ENCODE data around the gene GPR37L1.
A peak's percentile ranks its signal among the peaks of the same experiment; 100 is the strongest.
"Not testable (repeated sequence)": the region's sequence is repeated elsewhere in the genome, so short reads cannot be mapped to it uniquely, and the experiment has no call there.

Gene GPR37L1

DNA sequence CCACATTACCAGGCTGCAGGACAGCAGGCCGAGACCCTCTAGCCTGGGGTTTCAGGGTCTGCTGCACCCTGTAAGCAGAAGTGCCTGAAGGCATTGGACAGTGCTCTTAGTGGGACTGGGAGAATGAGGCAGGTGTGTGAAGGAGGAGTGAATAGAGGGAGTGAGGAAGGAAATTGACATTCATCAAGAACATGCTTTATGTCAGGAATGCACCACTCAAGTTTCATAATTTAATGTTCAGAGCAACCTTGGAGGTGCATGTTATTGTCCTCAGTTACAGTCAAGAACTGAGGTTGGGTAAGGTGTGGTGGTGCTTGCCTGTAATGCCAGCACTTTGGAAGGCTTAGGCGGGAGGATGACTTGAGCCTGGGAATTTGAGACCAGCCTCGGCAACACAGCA lies 11.7 kb upstream of the GPR37L1 start:
- Histone ChIP-seq H2AK5ac (ENCODE audit: low read depth, low read length) (peak overlapping the region; percentile 42), H3K4me1 (ENCODE audit: control insufficient read depth in 2 of 2, insufficient read depth in 1 of 2, low read depth in 1 of 2, low read length in 2 of 2) (peaks cover 16 to 33% of the 10 kb centered on the region in 2 donors), H3K27ac (replicated peaks; ENCODE audit: low read length) (no peak overlapping the region), H2AFZ (ENCODE audit: low read length) (no peak overlapping the region), H2BK5ac (ENCODE audit: low read length) (peak overlapping the region; percentile 35), H2BK12ac (ENCODE audit: low read length) (peak overlapping the region; percentile 17), H4K91ac (ENCODE audit: low read depth, low read length, poor library complexity) (no peak overlapping the region), H3K23ac (ENCODE audit: low read depth, low read length, poor library complexity) (no peak overlapping the region), H3K36me3 (replicated peaks in 1 of 2; ENCODE audit: control insufficient read depth in 2 of 2, insufficient read depth in 2 of 2, low read length in 2 of 2) (no peaks in the 10 kb centered on the region), H3K4ac (ENCODE audit: low read length) (no peak overlapping the region), H3K4me3 (ENCODE audit: low read length in 2 of 2) (no peak overlapping the region), H2BK15ac (ENCODE audit: low read length) (no peak overlapping the region), H3K18ac (ENCODE audit: low read length) (peak overlapping the region; percentile 86), H4K8ac (ENCODE audit: low read depth, low read length) (no peak overlapping the region), H3K9ac (ENCODE audit: low read depth, low read length, poor library complexity) (no peak overlapping the region), H3K79me1 (ENCODE audit: low read depth, low read length) (no peaks in the 10 kb centered on the region), H3K4me2 (ENCODE audit: insufficient read depth, low read length, poor library complexity, severe bottlenecking) (no peak overlapping the region), H2BK120ac (ENCODE audit: low read depth, low read length) (no peak overlapping the region), H3K14ac (ENCODE audit: low read length) (no peak overlapping the region), H3K9me3 (replicated peaks in 1 of 2; ENCODE audit: control insufficient read depth in 2 of 2, insufficient read depth in 1 of 2, low read depth in 1 of 2, low read length in 2 of 2) (no peaks in the 10 kb centered on the region), H3K27me3 (ENCODE audit: control insufficient read depth in 3 of 3, insufficient read depth in 3 of 3, low read depth in 1 of 3, low read length in 3 of 3) (peaks cover 0 to 19% (median 0%) of the 10 kb centered on the region in 3 experiments)
- WGBS, 2 donors (ENCODE audit: extremely low coverage in 2 of 2, insufficient read length in 2 of 2, insufficient replicate concordance in 1 of 2) = no CpG with 5 or more reads among the region's 3 CpGs
- no peak for DNase-seq (ENCODE audit: low spot score)

- not testable (repeated sequence) for H3K4me2 ChIP-seq (ENCODE audit: insufficient read depth, low read length, poor library complexity, severe bottlenecking); H3K27ac ChIP-seq (replicated peaks; ENCODE audit: low read length); H2BK15ac ChIP-seq (ENCODE audit: low read length); H3K9ac ChIP-seq (ENCODE audit: low read depth, low read length, poor library complexity); H3K18ac ChIP-seq (ENCODE audit: low read length); H3K36me3 ChIP-seq (replicated peaks in 1 of 2; ENCODE audit: control insufficient read depth in 2 of 2, insufficient read depth in 2 of 2, low read length in 2 of 2); H3K4ac ChIP-seq (ENCODE audit: low read length); H2BK5ac ChIP-seq (ENCODE audit: low read length); H3K9me3 ChIP-seq (replicated peaks in 1 of 2; ENCODE audit: control insufficient read depth in 2 of 2, insufficient read depth in 1 of 2, low read depth in 1 of 2, low read length in 2 of 2); H2AFZ ChIP-seq (ENCODE audit: low read length); H4K8ac ChIP-seq (ENCODE audit: low read depth, low read length); H3K14ac ChIP-seq (ENCODE audit: low read length); H3K4me3 ChIP-seq (ENCODE audit: low read length in 2 of 2); H3K79me1 ChIP-seq (ENCODE audit: low read depth, low read length); H2BK120ac ChIP-seq (ENCODE audit: low read depth, low read length); H2BK12ac ChIP-seq (ENCODE audit: low read length); H2AK5ac ChIP-seq (ENCODE audit: low read depth, low read length); H4K91ac ChIP-seq (ENCODE audit: low read depth, low read length, poor library complexity); H3K23ac ChIP-seq (ENCODE audit: low read depth, low read length, poor library complexity); DNase-seq (ENCODE audit: low spot score)
- whole genome bisulfite sequencing, 2 donors (ENCODE audit: extremely low coverage in 2 of 2, insufficient read length in 2 of 2, insufficient replicate concordance in 1 of 2) = no CpG with 5 or more reads among the region's 7 CpGs
- Histone ChIP-seq H3K4me1 (ENCODE audit: control insufficient read depth in 2 of 2, insufficient read depth in 1 of 2, low read depth in 1 of 2, low read length in 2 of 2) (peaks cover 11 to 27% of the 10 kb centered on the region in 2 donors), H3K27me3 (ENCODE audit: control insufficient read depth in 3 of 3, insufficient read depth in 3 of 3, low read depth in 1 of 3, low read length in 3 of 3) (peaks cover 0 to 19% (median 0%) of the 10 kb centered on the region in 3 experiments)
Observed at GRCh38 chr1:202111589-202111988, 11.1 kb upstream of the GPR37L1 start.

DNA sequence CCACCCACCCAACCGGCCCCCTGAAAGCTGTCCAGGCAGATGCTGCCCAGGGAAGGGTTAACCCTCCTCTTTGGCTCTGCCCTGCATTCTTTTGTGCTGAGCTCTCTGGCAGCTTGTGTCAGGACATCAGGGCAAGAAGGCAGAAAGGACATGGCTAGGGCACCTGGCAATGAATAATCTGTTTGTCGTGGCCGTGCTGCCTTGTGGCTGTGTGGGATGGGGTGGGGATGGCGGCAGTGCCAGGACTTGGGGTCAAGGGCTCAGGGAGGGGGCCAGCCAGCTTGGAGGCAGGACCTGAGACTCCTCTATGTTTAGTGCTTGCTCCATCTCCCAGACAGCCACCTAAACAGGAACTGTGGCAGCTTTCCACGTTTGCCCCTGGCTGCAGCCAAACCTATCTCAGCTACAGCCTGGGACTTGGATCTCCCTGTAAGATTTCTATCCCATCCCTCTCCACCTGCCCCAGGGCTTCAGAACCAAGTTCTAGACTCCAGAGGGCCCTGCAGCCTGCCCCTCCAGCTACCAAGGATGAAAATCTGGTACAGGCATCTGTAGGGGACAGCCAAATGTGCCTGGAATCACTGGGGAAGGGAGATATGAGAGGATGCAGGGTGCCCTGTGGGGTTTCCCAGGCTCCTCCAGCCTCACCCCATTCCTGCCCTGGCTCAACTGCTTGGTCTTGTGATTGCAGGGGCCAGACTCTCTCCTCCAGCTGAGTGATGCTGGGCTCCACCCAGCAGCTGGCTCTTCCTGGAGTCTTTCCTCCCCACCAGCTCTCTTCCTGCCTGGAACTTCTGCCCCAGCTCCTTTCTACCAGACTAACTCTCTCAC lies 9.6 kb upstream of the GPR37L1 start:
- no peak overlapping the region for H3K23ac ChIP-seq (ENCODE audit: low read depth, low read length, poor library complexity)
- H3K4ac ChIP-seq (ENCODE audit: low read length) = no peak overlapping the region
- no peak overlapping the region for H2AFZ ChIP-seq (ENCODE audit: low read length)
- peaks cover 0 to 12% of the 10 kb centered on the region in 2 donors for H3K4me1 ChIP-seq (ENCODE audit: control insufficient read depth in 2 of 2, insufficient read depth in 1 of 2, low read depth in 1 of 2, low read length in 2 of 2)
- H3K36me3 ChIP-seq (replicated peaks in 1 of 2; ENCODE audit: control insufficient read depth in 2 of 2, insufficient read depth in 2 of 2, low read length in 2 of 2) = no peaks in the 10 kb centered on the region
- no peak overlapping the region for H2BK5ac ChIP-seq (ENCODE audit: low read length)
- no peak for DNase-seq (ENCODE audit: low spot score)
- no peak overlapping the region for H3K27ac ChIP-seq (replicated peaks; ENCODE audit: low read length)
- no peak overlapping the region for H4K91ac ChIP-seq (ENCODE audit: low read depth, low read length, poor library complexity)
- no peak overlapping the region for H3K4me3 ChIP-seq (ENCODE audit: low read length in 2 of 2)
- H2BK15ac ChIP-seq (ENCODE audit: low read length) = no peak overlapping the region
- WGBS, 2 donors (ENCODE audit: extremely low coverage in 2 of 2, insufficient read length in 2 of 2, insufficient replicate concordance in 1 of 2) = no CpG with 5 or more reads among the region's 5 CpGs
- no peak overlapping the region for H3K9ac ChIP-seq (ENCODE audit: low read depth, low read length, poor library complexity)
- H2BK120ac ChIP-seq (ENCODE audit: low read depth, low read length) = no peak overlapping the region
- H2BK12ac ChIP-seq (ENCODE audit: low read length) = no peak overlapping the region
- peaks cover 0 to 19% (median 0%) of the 10 kb centered on the region in 3 experiments for H3K27me3 ChIP-seq (ENCODE audit: control insufficient read depth in 3 of 3, insufficient read depth in 3 of 3, low read depth in 1 of 3, low read length in 3 of 3)
- H2AK5ac ChIP-seq (ENCODE audit: low read depth, low read length) = no peak overlapping the region
- no peak overlapping the region for H3K4me2 ChIP-seq (ENCODE audit: insufficient read depth, low read length, poor library complexity, severe bottlenecking)
- no peaks in the 10 kb centered on the region for H3K79me1 ChIP-seq (ENCODE audit: low read depth, low read length)
- no peaks in the 10 kb centered on the region for H3K9me3 ChIP-seq (replicated peaks in 1 of 2; ENCODE audit: control insufficient read depth in 2 of 2, insufficient read depth in 1 of 2, low read depth in 1 of 2, low read length in 2 of 2)
- no peak overlapping the region for H3K14ac ChIP-seq (ENCODE audit: low read length)
- no peak overlapping the region for H4K8ac ChIP-seq (ENCODE audit: low read depth, low read length)
- H3K18ac ChIP-seq (ENCODE audit: low read length) = peak overlapping the region; percentile 31

- Histone ChIP-seq H3K9me3 (replicated peaks in 1 of 2; ENCODE audit: control insufficient read depth in 2 of 2, insufficient read depth in 1 of 2, low read depth in 1 of 2, low read length in 2 of 2) (no peaks in the 10 kb centered on the region), H4K91ac (ENCODE audit: low read depth, low read length, poor library complexity) (no peak overlapping the region), H3K27me3 (ENCODE audit: control insufficient read depth in 3 of 3, insufficient read depth in 3 of 3, low read depth in 1 of 3, low read length in 3 of 3) (peaks cover 0 to 19% (median 0%) of the 10 kb centered on the region in 3 experiments), H2BK120ac (ENCODE audit: low read depth, low read length) (no peak overlapping the region), H3K4me2 (ENCODE audit: insufficient read depth, low read length, poor library complexity, severe bottlenecking) (no peak overlapping the region), H3K9ac (ENCODE audit: low read depth, low read length, poor library complexity) (no peak overlapping the region), H2BK12ac (ENCODE audit: low read length) (no peak overlapping the region), H3K4ac (ENCODE audit: low read length) (no peak overlapping the region), H2AFZ (ENCODE audit: low read length) (no peak overlapping the region), H3K18ac (ENCODE audit: low read length) (no peak overlapping the region), H3K36me3 (replicated peaks in 1 of 2; ENCODE audit: control insufficient read depth in 2 of 2, insufficient read depth in 2 of 2, low read length in 2 of 2) (no peaks in the 10 kb centered on the region), H3K79me1 (ENCODE audit: low read depth, low read length) (no peaks in the 10 kb centered on the region), H3K27ac (replicated peaks; ENCODE audit: low read length) (no peak overlapping the region), H3K4me3 (ENCODE audit: low read length in 2 of 2) (no peak overlapping the region), H2BK5ac (ENCODE audit: low read length) (no peak overlapping the region), H2BK15ac (ENCODE audit: low read length) (no peak overlapping the region), H2AK5ac (ENCODE audit: low read depth, low read length) (no peak overlapping the region), H4K8ac (ENCODE audit: low read depth, low read length) (no peak overlapping the region), H3K4me1 (ENCODE audit: control insufficient read depth in 2 of 2, insufficient read depth in 1 of 2, low read depth in 1 of 2, low read length in 2 of 2) (peaks cover 0 to 11% of the 10 kb centered on the region in 2 donors), H3K14ac (ENCODE audit: low read length) (no peak overlapping the region), H3K23ac (ENCODE audit: low read depth, low read length, poor library complexity) (no peak overlapping the region)
- no peak for DNase-seq (ENCODE audit: low spot score)
- WGBS, 2 donors (ENCODE audit: extremely low coverage in 2 of 2, insufficient read length in 2 of 2, insufficient replicate concordance in 1 of 2) = no CpG with 5 or more reads among the region's 2 CpGs
Observed at GRCh38 chr1:202113690-202114300, 8.9 kb upstream of the GPR37L1 start.

All from neuronal stem cell (in vitro differentiated cells).